Measurements from ENCODE around the gene CNEP1R1. TPM values are rescaled to one million over a fixed set of nuclear protein-coding genes. Genes with fewer than 3 reads are reported as not detected.

CNEP1R1 gene
- total RNA-seq, 1 experiment from 2014 or later = 14.6 TPM

DNA sequence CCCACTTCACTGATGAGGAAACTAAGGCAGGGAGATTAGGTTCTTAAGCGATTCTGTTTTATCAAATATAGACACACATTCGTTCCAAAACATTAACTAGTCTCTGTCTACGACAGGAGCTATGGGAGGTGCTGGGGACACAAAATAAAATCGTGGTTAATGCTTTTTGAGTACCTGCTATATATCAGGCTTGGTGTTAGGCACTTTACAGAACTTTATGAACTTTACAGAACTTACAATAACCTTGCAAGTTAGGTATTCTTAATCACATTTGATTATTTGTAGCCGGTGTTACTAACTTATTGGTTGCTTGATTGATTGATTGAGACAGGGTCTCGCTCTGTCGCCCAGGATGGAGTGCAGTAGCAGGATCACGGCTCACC is 40.2 kb downstream of the CNEP1R1 start:
- H3K9me2 ChIP-seq (ENCODE audit: insufficient read depth) = no peaks in the 10 kb centered on the region
- TF ChIP-seq, protein P1, sequence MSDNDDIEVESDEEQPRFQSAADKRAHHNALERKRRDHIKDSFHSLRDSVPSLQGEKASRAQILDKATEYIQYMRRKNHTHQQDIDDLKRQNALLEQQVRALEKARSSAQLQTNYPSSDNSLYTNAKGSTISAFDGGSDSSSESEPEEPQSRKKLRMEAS (IDR thresholded peaks at IDR 0.05) = peak; percentile 3; the same call in 1 of the 2 replicates
- no peak for TF ChIP-seq ZNF274 (IDR thresholded peaks at IDR 0.05; ENCODE audit: low read depth, low read length)
- CTCF ChIA-PET = interaction anchor here (0.9 to 2.6 kb wide), 3 partner anchors 40 to 600 kb away, joined by 3 to 14 read pairs (median 12); partner anchors contain the start of gene CNEP1R1
- peaks cover 4 to 17% of the 10 kb centered on the region in 2 experiments; a peak in 3 of 4 replicates for H3K36me3 ChIP-seq (ENCODE audit: control insufficient read depth in 1 of 2, insufficient read depth in 2 of 2, low read length in 2 of 2)
- ATAC-seq (no peak), DNase-seq (ENCODE audit: low read depth, low spot score) (no peak)
- peaks cover 36% of the 10 kb centered on the region for H3K79me2 ChIP-seq (ENCODE audit: insufficient read depth, low read length)
- TSS peak; percentile 56 for BruUV-seq (replicated peaks)
- H3K9me3 ChIP-seq (ENCODE audit: control insufficient read depth in 1 of 2, insufficient read depth in 1 of 2, low read depth in 1 of 2, low read length in 2 of 2) = no peaks in the 10 kb centered on the region
- no peaks in the 10 kb centered on the region for H4K20me1 ChIP-seq (ENCODE audit: insufficient read depth)
- intact Hi-C loops (cut with micrococcal nuclease) = no loop called here
- H3K4me2 ChIP-seq (ENCODE audit: low read length) = peak overlapping the region; percentile 91
- peak overlapping the region; percentile 94 for H2AFZ ChIP-seq (ENCODE audit: low read depth, low read length, poor library complexity, severe bottlenecking)
- H3K27me3 ChIP-seq (ENCODE audit: insufficient read depth, low read length) = no peaks in the 10 kb centered on the region
- POLR2A ChIA-PET = interaction anchor here (1.0 to 1.2 kb wide), 3 partner anchors 9 to 145 kb away, joined by 3 to 4 read pairs (median 3); partner anchors contain the start of gene CNEP1R1
- RAD21 ChIA-PET (ENCODE audit: low non-redundant PET in 1 of 2, low total read pairs in 2 of 2, uncharacterized antibody in 2 of 2, unreplicated experiment in 2 of 2) = no interaction called here
- H3K27ac ChIP-seq (ENCODE audit: low read depth, low read length) = no peak overlapping the region
- H3K4me1 ChIP-seq (ENCODE audit: control insufficient read depth in 1 of 2, insufficient read depth in 2 of 2, low read length in 2 of 2) = peaks cover 0 to 14% of the 10 kb centered on the region in 2 experiments; a peak in 2 of 4 replicates
- 0 out of 2 replicates have a peak overlapping the region, but pooled peaks have one; percentile 34 for H3K9ac ChIP-seq (ENCODE audit: low read length)
- peak overlapping the region; percentile 36 to 79 for H3K4me3 ChIP-seq (replicated peaks in 1 of 2; ENCODE audit: low read depth in 1 of 2, low read length in 2 of 2)

DNA sequence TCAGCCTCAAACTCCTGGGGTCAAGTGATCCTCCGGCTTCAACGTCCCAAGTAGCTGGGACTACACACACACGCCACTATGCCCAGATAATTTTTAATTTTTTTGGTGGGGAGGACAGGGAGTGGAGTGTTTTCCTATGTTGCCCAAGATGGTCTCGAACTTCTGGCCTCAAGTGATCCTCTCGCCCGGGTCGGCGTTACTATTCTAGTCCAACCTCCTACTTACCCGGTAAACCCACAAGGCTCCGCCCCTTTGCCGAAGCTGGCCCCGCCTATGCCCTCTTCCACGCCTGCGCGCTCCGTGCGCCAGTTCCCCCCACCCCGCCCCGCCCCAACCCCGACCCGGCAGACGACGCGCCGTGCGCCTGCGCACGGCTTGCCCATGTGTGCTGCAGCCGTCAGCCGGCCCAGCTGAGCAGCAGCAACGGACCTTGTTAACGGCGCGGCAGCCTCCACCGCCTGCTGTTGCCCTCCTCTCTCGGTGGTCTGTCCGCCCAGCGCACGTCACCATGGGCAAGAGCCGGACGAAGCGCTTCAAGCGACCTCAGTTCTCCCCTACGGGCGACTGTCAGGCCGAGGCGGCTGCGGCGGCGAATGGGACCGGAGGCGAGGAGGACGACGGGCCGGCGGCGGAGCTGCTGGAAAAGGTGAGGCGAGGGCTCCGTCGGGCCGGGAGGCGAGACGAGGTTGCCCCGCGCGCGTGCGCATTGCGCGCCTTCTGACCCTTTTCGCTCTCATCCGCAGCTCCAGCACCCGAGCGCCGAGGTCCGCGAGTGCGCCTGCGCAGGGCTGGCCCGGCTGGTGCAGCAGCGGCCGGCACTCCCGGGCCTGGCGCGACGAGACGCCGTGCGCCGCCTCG is 40.8 kb downstream of the CNEP1R1 start, which contains the start of gene HEATR3:
HEATR3 (plus strand) TSS at position 347 of the 858 bp plus-strand sequence; CDS start at position 509, 162 bp downstream.
- DNase-seq (ENCODE audit: low read depth, low spot score) = peak; percentile 87
- H4K20me1 ChIP-seq (ENCODE audit: insufficient read depth) = no peaks in the 10 kb centered on the region
- CTCF ChIA-PET = interaction anchor here (0.9 to 2.6 kb wide), 3 partner anchors 41 to 600 kb away, joined by 3 to 14 read pairs (median 12); partner anchors contain the start of gene CNEP1R1
- RAD21 ChIA-PET (ENCODE audit: low non-redundant PET in 1 of 2, low total read pairs in 2 of 2, uncharacterized antibody in 2 of 2, unreplicated experiment in 2 of 2) = no interaction called here
- peak within 1 kb of the TSS; percentile 79 to 81 for H3K4me3 ChIP-seq (replicated peaks in 1 of 2; ENCODE audit: low read depth in 1 of 2, low read length in 2 of 2)
- peak; percentile 92 for ATAC-seq
- peak within 1 kb of the TSS; percentile 84 for H3K27ac ChIP-seq (ENCODE audit: low read depth, low read length)
- peaks cover 0 to 14% of the 10 kb centered on the region in 2 experiments; a peak in 2 of 4 replicates for H3K4me1 ChIP-seq (ENCODE audit: control insufficient read depth in 1 of 2, insufficient read depth in 2 of 2, low read length in 2 of 2)
- BruUV-seq (replicated peaks) = no TSS peak
- H3K27me3 ChIP-seq (ENCODE audit: insufficient read depth, low read length) = no peaks in the 10 kb centered on the region
- peak within 1 kb of the TSS; percentile 91 for H3K4me2 ChIP-seq (ENCODE audit: low read length)
- no peaks in the 10 kb centered on the region for H3K9me3 ChIP-seq (ENCODE audit: control insufficient read depth in 1 of 2, insufficient read depth in 1 of 2, low read depth in 1 of 2, low read length in 2 of 2)
- H2AFZ ChIP-seq (ENCODE audit: low read depth, low read length, poor library complexity, severe bottlenecking) = peak within 1 kb of the TSS; percentile 94
- peak within 1 kb of the TSS; percentile 77 for H3K9ac ChIP-seq (ENCODE audit: low read length)
- peaks cover 4 to 18% of the 10 kb centered on the region in 2 experiments; a peak in 3 of 4 replicates for H3K36me3 ChIP-seq (ENCODE audit: control insufficient read depth in 1 of 2, insufficient read depth in 2 of 2, low read length in 2 of 2)
- intact Hi-C loops (cut with micrococcal nuclease) = loop anchor here (2.0 kb wide), 1 partner anchor 87 kb away; the partner anchor contains the start of gene TENT4B
- H3K9me2 ChIP-seq (ENCODE audit: insufficient read depth) = no peaks in the 10 kb centered on the region
- peaks cover 36% of the 10 kb centered on the region for H3K79me2 ChIP-seq (ENCODE audit: insufficient read depth, low read length)
- POLR2A ChIA-PET = interaction anchor here (0.5 to 1.2 kb wide), 5 partner anchors 9 to 458 kb away, joined by 3 to 4 read pairs (median 3); partner anchors contain the start of gene CNEP1R1
- peak; percentile 57; the same call in 1 of the 2 replicates for TF ChIP-seq POLR2AphosphoS5 (IDR thresholded peaks at IDR 0.05; ENCODE audit: low read depth, low read length)
- TF ChIP-seq JUND (IDR thresholded peaks at IDR 0.05) = no peak
- TF ChIP-seq SP1 (IDR thresholded peaks at IDR 0.05; ENCODE audit: low read depth) = no peak
- peak; percentile 70 for TF ChIP-seq POLR2A (IDR thresholded peaks at IDR 0.05; ENCODE audit: borderline replicate concordance, extremely low read depth, insufficient read depth, insufficient read length)
- TF ChIP-seq CBX3 (IDR thresholded peaks at IDR 0.05; ENCODE audit: low read depth) = 0 out of 2 replicates have a peak, but pooled peaks have one; percentile 12
- no peak for TF ChIP-seq YY1 (IDR thresholded peaks at IDR 0.05; ENCODE audit: extremely low read depth, insufficient replicate concordance, low read depth, low read length)
- TF ChIP-seq EGR1 (IDR thresholded peaks at IDR 0.05; ENCODE audit: low read depth) = no peak
- TF ChIP-seq EZH2 (IDR thresholded peaks at IDR 0.05) = no peak
- TF ChIP-seq SIN3A (IDR thresholded peaks at IDR 0.05; ENCODE audit: low read depth) = no peak; the same call in 1 of the 2 replicates
- no peak for TF ChIP-seq ELF1 (IDR thresholded peaks at IDR 0.05; ENCODE audit: borderline replicate concordance, low read depth)
- TF ChIP-seq ZFX (IDR thresholded peaks at IDR 0.05) = peak; percentile 67
- TF ChIP-seq, protein P2, sequence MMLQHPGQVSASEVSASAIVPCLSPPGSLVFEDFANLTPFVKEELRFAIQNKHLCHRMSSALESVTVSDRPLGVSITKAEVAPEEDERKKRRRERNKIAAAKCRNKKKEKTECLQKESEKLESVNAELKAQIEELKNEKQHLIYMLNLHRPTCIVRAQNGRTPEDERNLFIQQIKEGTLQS (IDR thresholded peaks at IDR 0.05) = no peak
- no peak for TF ChIP-seq CEBPB (IDR thresholded peaks at IDR 0.05; ENCODE audit: low read depth)
- TF ChIP-seq FOSL1 (IDR thresholded peaks at IDR 0.05; ENCODE audit: low read depth) = no peak
- TF ChIP-seq RAD21 (IDR thresholded peaks at IDR 0.05; ENCODE audit: low read depth) = no peak
- TF ChIP-seq, protein P1 (IDR thresholded peaks at IDR 0.05) = peak; percentile 45; the same call in 1 of the 2 replicates

Measured in HCT116 (cell line).